ENCODE results near the gene TLN1. TPM values are rescaled to one million over a fixed set of nuclear protein-coding genes. Genes with fewer than 3 reads are reported as not detected.

TLN1 gene
- total RNA-seq, 1 experiment from 2014 or later, result 173 TPM

- no TSS peak for BruUV-seq (replicated peaks)
- intact Hi-C loops (cut with micrococcal nuclease; ENCODE audit: unreplicated experiment), result loop anchor here (5.0 to 10.0 kb wide), 2 partner anchors 41 to 79 kb away; partner anchors contain the start of genes HINT2 and SPAG8
- Histone ChIP-seq H3K9me3 (ENCODE audit: low read depth, low read length, poor library complexity, severe bottlenecking) (no peaks in the 10 kb centered on the region), H3K36me3 (ENCODE audit: insufficient read depth, low read length, poor library complexity, severe bottlenecking) (peaks cover 58% of the 10 kb centered on the region), H3K27ac (ENCODE audit: low read depth, low read length, poor library complexity, severe bottlenecking) (no peak overlapping the region), H3K27me3 (replicated peaks; ENCODE audit: insufficient read depth, low read depth, low read length, poor library complexity) (no peaks in the 10 kb centered on the region), H3K4me1 (ENCODE audit: insufficient read depth, low read length, poor library complexity, severe bottlenecking) (no peaks in the 10 kb centered on the region), H3K4me3 (ENCODE audit: low read depth, low read length, poor library complexity, severe bottlenecking) (no peak overlapping the region)
- ChIA-PET POLR2A (ENCODE audit: low non-redundant PET) (no interaction called here), CTCF (interaction anchor here (0.7 to 1.0 kb wide), 3 partner anchors 12 to 146 kb away, joined by 3 to 6 read pairs (median 4); no protein-coding TSS in a partner anchor)
- DNase-seq (ENCODE audit: low spot score), result peak; percentile 82
- TF ChIP-seq EZH2 (IDR thresholded peaks at IDR 0.05; ENCODE audit: borderline replicate concordance, low read depth, low read length, poor library complexity, severe bottlenecking) (no peak), CTCF (conservative IDR thresholded peaks at IDR 0.05; ENCODE audit: low read depth, low read length) (peak; percentile 85)
These were observed 4.2 kb upstream of the TLN1 start for GRCh38 chr9:35736201-35736633.

DNA sequence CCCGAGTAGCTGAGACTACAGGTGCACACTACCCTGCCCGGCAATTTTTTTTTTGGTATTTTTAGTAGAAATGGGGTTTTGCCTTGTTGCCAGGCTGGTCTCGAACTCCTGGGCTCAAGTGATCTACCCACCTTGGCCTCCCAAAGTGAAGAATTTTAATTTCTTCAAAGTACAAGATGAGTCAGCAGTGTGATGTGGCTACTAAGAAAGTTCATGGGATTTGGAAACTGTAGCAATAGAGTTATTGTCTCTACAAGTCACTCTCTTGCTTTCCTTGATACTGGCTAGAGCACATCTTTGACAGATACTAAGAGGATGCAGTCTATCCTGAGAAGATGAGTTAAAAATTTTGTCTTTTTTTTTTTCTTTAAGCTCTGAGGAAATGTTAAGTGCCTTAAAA, 2.1 kb upstream of the TLN1 start:
- intact Hi-C loops (cut with micrococcal nuclease; ENCODE audit: unreplicated experiment), result loop anchor here (5.0 to 10.0 kb wide), 2 partner anchors 77 to 81 kb away; partner anchors contain the start of genes CCDC107, HINT2, RMRP and SPAG8
- no TSS peak for BruUV-seq (replicated peaks)
- no peak overlapping the region for H3K27ac ChIP-seq (ENCODE audit: low read depth, low read length, poor library complexity, severe bottlenecking)
- peaks cover 14% of the 10 kb centered on the region for H3K4me1 ChIP-seq (ENCODE audit: insufficient read depth, low read length, poor library complexity, severe bottlenecking)
- ChIA-PET POLR2A (ENCODE audit: low non-redundant PET) (no interaction called here), CTCF (no interaction called here)
- DNase-seq (ENCODE audit: low spot score), result no peak
- TF ChIP-seq CTCF (conservative IDR thresholded peaks at IDR 0.05; ENCODE audit: low read depth, low read length), result no peak
- TF ChIP-seq EZH2 (IDR thresholded peaks at IDR 0.05; ENCODE audit: borderline replicate concordance, low read depth, low read length, poor library complexity, severe bottlenecking), result no peak
- peaks cover 44% of the 10 kb centered on the region for H3K36me3 ChIP-seq (ENCODE audit: insufficient read depth, low read length, poor library complexity, severe bottlenecking)
- H3K4me3 ChIP-seq (ENCODE audit: low read depth, low read length, poor library complexity, severe bottlenecking), result no peak overlapping the region
- no peaks in the 10 kb centered on the region for H3K27me3 ChIP-seq (replicated peaks; ENCODE audit: insufficient read depth, low read depth, low read length, poor library complexity)
- no peaks in the 10 kb centered on the region for H3K9me3 ChIP-seq (ENCODE audit: low read depth, low read length, poor library complexity, severe bottlenecking)

- no peaks in the 10 kb centered on the region for H3K27me3 ChIP-seq (replicated peaks; ENCODE audit: insufficient read depth, low read depth, low read length, poor library complexity)
- H3K27ac ChIP-seq (ENCODE audit: low read depth, low read length, poor library complexity, severe bottlenecking), result peak overlapping the region; percentile 87
- no peaks in the 10 kb centered on the region for H3K9me3 ChIP-seq (ENCODE audit: low read depth, low read length, poor library complexity, severe bottlenecking)
- POLR2A ChIA-PET (ENCODE audit: low non-redundant PET), result interaction anchor here (0.8 to 1.1 kb wide), 2 partner anchors 16 to 84 kb away, joined by 5 to 6 read pairs; partner anchors contain the start of genes GBA2 and RGP1
- peaks cover 18% of the 10 kb centered on the region for H3K4me1 ChIP-seq (ENCODE audit: insufficient read depth, low read length, poor library complexity, severe bottlenecking)
- DNase-seq (ENCODE audit: low spot score), result peak; percentile 72
- CTCF ChIA-PET, result interaction anchor here (0.7 to 1.0 kb wide), 4 partner anchors 24 to 122 kb away, joined by 3 to 7 read pairs (median 3); no protein-coding TSS in a partner anchor
- TSS peak; percentile 71 for BruUV-seq (replicated peaks)
- intact Hi-C loops (cut with micrococcal nuclease; ENCODE audit: unreplicated experiment), result loop anchor here (5.0 to 10.0 kb wide), 2 partner anchors 76 to 82 kb away; partner anchors contain the start of genes CCDC107, HINT2, RMRP and SPAG8
- H3K36me3 ChIP-seq (ENCODE audit: insufficient read depth, low read length, poor library complexity, severe bottlenecking), result peaks cover 33% of the 10 kb centered on the region
- peak overlapping the region; percentile 90 for H3K4me3 ChIP-seq (ENCODE audit: low read depth, low read length, poor library complexity, severe bottlenecking)
- no peak for TF ChIP-seq EZH2 (IDR thresholded peaks at IDR 0.05; ENCODE audit: borderline replicate concordance, low read depth, low read length, poor library complexity, severe bottlenecking)
- TF ChIP-seq CTCF (conservative IDR thresholded peaks at IDR 0.05; ENCODE audit: low read depth, low read length), result peak; percentile 26; the same call in 1 of the 2 replicates
These were observed 976 bp upstream of the TLN1 start for GRCh38 chr9:35732800-35733541.

Data from A673 (cell line).